HG02678 (cell line): ENCODE measurements around the gene AP3D1.
A peak's percentile ranks its signal among the peaks of the same experiment; 100 is the strongest.

Source experiments
- ATAC-seq: cut with Tn5 transposase; IDR thresholded peaks from one replicate; pipeline ENCODE4 v1.9.1; 2021; ENCODE audit warnings: mild to moderate bottlenecking, moderate library complexity; ENCODE audit not compliant: unreplicated experiment

AP3D1 gene

DNA sequence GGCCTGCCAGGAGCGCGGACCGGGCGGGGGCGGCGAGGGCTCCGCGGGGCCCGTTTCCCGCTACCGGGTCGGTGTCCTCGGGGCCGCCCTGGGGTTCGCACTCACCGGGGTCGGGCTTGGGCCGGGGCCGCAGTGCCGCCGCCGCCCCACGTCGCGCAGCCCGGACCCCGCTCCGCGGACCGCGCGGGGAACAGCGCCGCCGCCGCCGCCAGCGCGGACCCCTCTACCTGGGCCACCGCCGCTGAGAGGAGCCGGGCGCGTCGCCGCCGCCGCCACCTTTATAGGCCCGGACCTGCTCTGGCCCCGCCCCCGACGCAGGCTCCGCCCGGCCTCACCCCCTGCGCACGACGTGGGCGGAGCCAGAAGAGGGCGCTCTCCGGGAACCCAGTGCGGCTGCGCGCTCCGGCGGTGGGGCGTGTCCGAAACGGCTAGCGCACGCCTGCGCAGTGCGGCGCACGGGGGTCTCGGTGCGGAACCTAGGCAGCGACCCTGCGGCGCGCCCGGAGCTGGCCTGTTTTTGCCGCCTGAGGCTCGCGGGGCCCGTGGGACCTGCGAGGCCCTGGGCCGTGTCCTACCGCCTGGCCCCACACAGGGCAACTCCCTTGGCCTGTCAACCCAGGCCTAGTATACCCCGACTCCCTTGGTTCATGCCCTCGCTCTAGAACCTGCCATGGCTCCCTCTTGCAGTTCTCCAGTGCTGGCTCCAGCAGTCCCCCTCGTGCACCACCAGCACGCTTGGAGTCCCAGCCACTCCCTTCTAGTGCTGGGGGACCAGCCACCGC lies 100.2 kb downstream of the AP3D1 start, which contains the start of gene MKNK2:
TSS of gene MKNK2 (minus strand) at position 254 of the 782 bp plus-strand sequence. CDS start 393 bp downstream, outside the sequence.
- ATAC-seq, result peak; percentile 64
